HG02840 (cell line): ENCODE results near the gene CDCA8.

ENCODE experiments used
- ATAC-seq: cut with Tn5 transposase; IDR thresholded peaks from one replicate; pipeline ENCODE4 v1.9.1; 2021; ENCODE audit warnings: mild to moderate bottlenecking, moderate library complexity, moderate number of reproducible peaks; ENCODE audit not compliant: unreplicated experiment, low FRiP score

CDCA8 gene

DNA sequence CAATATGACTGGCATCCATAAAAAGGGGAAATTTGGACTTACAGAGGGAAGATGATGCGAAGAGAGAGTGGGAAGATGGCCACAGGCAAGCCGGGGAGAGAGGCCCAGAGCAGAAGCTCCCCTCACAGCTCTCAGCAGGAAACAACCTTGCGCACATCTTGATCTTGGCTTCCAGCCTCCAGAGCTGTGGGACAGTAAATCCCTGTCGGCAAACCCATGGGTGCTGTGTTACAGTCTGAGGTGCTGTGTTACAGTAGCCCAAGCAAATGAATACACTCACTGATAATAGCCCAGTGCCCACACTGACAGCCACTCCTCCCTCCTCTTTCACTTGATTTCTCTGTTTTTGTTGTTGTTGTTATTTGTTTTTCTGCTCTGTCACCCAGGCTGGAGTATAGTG is 22.4 kb downstream of the CDCA8 start:
- no peak for ATAC-seq

DNA sequence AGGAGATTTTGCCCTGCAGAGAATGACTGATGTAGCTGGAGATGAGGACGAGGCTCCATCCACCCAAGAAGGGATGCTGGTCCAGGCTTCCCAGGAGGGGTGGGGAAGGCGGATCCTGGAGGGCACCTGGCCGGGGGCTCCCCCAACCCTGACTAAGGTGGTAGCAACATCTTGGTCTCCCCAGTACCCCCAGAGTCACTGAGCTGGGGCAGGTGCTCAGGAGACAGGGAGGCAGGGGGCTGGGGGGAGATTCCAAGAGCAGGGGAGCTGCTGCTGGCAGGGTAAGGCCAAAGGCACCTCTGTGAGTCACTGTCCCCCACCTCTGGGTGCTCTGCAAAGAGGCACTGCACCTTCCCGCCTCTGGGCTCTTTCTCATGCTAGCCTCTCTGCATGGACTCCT is 24.0 kb downstream of the CDCA8 start:
- no peak for ATAC-seq

DNA sequence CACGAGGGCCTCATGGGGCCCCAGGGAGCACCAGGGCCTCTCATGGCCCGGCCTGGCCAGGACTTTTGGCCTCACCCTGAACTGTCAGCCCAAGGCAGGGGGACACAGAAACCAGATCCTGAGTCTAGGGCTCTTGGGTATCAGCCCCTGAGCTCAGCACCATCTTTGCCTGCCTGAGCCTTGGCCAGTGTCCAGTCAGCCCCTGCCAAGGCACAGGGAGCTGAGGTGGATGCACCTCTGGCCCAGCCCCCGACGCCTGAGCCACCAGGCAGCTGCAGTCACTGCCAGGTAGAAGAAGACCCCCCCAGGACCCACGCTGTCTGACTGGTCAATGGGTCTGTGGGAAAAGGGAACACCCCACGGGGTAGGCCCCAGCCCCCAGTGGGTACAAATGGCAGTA is 25.3 kb downstream of the CDCA8 start:
- no peak for ATAC-seq

- ATAC-seq = no peak
These were observed 26.0 kb downstream of the CDCA8 start for GRCh38 chr1:37718181-37718900.

DNA sequence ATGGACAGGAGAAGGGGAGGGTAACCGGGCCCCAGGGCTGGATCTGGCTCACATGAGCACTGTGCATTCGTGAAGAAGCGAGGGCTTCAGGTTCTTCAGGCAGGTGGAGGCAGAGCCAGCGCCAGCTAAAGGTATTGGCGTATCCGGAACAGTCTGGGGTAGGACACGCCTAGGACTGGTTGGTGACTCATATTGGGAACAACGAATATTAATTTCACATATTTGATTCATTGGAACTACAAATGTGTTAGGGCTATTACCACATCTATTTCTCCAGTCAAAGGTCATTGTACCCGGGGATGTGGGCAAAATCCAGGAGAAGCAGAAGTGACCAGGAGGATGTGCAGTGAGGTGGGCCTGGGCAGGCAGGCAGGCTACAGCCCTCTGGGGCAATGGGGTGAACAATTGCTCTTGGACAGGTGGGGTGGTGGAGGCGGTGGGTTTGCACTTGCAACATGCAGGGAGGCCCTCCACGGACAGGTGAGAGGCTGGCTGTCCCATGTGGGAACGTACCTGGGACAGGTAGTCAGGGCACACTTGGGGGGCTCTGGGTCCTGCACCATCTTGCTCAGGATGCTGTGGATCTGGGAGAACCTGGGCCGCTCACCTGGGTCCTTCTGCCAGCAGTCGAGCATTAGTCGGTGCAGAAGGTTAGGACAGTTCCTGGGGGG is 26.7 kb downstream of the CDCA8 start:
- no peak for ATAC-seq

DNA sequence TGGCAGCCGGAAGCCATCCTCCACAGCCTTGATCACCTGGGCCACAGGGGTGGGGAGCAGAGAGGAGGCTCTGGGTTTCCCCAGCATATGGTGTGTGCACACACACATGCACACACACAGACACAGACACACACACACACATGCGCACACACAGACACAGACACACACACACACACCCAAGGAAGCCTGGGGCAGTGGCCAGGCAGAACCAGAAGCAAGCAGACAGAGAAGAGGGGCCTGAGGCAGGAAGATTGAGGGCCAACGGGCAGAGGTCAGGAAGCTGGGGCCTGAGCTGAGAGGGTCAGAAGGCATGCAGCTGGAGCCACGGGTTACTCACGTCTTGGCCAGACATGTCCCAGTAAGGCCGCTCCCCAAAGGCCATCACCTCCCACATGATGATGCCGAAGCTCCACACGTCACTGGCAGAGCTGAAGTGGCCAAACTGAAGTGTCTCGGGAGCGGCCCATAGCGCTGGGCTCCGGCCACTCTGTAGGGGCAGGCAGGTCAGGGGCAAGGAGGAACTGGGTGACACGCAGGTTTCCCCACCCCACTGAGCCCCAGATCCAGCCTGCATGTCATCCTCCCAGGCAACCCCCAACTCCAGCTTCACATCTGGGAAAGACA is 27.4 kb downstream of the CDCA8 start:
- ATAC-seq = no peak

- ATAC-seq = no peak
These were observed 28.2 kb downstream of the CDCA8 start for GRCh38 chr1:37720231-37721130.

GRCh38 chr1:37721565-37721964 is 29.2 kb downstream of the CDCA8 start:
- ATAC-seq = no peak

DNA sequence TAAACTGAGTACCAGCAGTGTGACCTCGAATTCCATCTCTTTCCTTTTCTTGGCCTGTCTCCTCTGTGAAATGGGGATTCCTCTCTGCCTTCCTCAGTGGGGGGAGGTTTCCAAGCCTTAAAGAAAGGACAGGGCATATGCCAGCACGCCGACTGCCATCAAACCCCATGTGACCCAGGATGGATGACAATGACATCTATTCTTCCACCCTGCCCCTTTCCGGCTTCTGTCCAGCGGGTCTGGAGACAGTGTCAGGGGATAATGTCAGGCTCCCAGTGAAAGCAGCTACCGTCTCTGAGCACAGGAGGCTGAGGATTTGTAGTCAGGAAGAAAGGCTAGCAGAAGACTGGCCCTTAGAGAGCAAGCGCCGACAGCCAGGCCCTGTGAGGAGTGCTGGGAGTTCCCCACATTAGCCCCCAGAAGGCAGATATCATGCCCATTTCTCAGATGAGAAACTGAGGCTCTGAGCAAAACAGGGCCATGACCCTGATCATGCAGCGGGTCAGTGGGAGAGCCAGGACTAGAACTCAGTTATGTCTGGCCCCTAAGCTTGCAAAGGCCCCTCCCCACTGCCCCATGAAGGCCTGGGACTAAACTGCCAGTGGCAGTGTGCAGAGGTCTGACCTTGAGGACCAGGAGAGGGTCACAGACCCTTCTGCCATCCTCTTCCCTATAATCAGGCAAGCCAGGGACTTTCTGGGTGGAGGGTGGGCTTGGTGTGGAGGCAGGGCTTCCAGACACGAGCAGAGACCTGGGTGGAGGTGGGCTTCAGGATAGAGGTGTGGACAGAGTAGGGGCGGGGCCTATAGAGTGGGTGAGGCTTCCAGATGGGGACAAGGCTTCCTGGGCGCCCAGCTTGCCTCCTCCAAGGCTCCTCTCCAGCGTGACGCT is 30.1 kb downstream of the CDCA8 start:
- ATAC-seq = no peak

DNA sequence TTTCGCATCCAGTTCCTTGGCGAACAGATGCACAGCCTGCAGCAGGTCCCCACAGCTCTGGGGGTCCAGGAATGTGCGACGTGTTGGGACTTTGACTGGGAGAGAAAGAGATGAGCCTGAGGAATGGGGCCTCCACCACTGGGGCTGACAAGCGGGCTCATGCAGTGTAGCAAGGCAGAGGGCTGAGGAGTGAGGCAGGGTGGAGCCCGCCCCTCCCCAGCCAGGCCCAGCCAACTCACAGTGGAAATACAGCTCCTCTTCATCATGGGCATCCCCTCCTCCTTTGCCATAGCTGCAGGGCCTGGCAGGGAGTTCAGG is 30.7 kb downstream of the CDCA8 start:
- no peak for ATAC-seq

GRCh38 chr1:37723390-37724078 is 31.2 kb downstream of the CDCA8 start:
- ATAC-seq = no peak

DNA sequence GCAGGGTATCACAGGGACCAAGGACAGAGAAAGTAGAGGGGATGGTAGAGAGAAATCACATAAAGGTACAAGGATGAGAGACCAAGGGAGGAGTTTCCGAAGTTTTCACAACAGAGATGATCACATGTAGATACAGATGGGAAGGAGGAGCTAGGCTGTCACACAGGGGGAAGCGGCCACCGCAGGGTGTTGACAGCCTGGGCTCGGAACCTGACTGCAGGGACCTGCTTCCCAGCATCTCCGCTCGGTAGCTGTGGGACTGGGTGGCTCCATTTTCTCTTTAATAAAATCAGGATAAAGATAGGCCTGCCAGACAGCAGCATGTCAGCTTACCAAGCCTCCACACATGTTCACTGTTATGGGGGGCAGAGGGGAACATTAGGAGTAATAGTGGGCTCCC is 32.3 kb downstream of the CDCA8 start:
- no peak for ATAC-seq

DNA sequence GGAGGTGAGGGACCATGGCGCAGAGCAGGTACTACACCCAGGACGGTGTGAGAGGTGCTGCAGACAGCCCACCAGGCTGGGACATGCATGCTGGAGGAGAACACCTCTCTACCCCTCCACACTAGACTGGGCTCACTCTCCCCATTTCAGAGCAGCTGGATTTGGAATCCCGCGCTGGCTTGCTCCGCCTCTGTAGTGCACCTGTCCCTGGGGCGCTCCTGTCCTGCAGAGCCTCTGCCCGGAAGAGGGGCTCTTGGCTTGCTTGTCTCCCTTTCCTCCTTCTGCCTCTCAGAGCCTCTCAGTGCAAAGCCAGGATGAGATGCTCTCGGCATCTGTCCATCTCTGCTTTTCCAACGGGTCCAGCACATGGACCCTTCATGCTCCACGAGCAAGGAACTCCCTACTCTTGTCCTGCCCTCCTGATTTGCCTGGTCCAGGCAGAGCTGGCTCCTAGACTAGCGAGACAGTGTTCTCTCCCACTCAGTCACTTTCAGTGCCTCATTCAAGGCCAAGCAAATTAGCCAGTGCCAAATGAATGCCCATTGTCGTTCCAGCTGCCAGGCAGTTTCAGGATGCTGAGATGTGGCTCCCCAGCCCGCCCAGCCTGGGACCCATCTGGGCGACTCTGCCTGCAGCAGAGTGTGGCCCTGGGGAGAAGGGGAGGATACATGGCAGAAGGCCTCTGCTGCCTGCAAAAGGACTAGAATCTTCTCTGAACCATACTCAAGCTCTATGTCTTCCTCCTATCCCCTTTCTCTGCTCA is 33.7 kb downstream of the CDCA8 start:
- no peak for ATAC-seq

DNA sequence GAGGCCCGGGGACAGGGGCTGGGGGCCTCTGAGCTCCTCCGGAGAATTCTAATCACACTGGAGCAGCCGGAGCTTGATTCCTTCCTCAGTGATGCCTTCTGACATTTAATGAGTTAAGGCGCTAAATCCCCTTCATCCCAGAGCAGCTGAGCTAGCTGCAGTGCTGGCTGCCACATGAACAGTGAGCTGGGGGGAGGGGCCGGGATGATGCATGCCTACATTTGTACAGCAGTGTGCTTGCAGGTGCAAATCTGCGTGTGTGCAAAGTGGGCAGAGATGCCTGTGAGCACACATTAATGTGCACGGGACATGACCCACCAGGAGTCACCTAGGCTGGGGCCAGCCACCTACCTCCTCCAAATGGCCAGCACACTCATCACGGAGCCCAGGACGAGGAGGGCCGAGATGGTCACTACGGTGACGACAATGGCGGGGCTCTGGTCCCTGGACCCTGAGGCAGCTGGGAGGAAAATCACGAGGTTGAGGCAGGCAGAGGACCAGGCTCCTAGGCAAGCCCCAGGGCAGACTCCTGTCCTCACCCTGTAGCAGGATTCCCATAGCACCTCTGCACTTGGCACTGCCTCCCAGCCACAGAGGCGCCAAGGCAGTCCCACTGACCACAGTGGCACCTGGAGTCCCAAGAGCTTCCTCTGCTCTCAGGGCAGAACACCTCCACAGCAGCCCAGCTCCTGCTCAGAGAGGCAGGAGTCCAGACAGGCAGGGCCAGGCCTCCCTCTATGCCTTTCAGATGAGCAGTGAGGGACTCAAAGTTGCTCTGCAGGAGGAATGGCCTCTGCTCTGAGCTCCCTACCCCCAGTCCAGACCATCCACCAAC is 34.7 kb downstream of the CDCA8 start:
- ATAC-seq = no peak

GRCh38 chr1:37728416-37728815 is 36.1 kb downstream of the CDCA8 start:
- ATAC-seq = no peak

DNA sequence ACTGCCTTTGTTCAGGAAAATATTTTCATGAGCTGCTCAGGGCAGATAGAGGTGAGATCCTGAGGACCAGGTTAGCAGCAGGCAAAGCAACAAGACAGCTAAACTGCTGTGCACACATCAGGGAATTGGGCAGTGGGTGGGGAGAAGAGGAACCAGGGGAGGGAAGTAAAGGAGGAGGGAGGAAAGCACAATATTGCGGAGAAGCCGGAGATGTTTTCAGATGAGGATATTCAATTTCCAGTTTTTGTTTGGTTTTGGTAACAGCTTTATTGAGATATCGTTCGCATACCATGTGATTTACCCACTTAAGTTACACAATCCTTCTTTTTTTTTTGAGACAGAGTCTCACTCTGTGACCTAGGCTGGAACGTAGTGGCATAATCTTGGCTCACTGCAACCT is 38.1 kb downstream of the CDCA8 start:
- ATAC-seq = no peak

DNA sequence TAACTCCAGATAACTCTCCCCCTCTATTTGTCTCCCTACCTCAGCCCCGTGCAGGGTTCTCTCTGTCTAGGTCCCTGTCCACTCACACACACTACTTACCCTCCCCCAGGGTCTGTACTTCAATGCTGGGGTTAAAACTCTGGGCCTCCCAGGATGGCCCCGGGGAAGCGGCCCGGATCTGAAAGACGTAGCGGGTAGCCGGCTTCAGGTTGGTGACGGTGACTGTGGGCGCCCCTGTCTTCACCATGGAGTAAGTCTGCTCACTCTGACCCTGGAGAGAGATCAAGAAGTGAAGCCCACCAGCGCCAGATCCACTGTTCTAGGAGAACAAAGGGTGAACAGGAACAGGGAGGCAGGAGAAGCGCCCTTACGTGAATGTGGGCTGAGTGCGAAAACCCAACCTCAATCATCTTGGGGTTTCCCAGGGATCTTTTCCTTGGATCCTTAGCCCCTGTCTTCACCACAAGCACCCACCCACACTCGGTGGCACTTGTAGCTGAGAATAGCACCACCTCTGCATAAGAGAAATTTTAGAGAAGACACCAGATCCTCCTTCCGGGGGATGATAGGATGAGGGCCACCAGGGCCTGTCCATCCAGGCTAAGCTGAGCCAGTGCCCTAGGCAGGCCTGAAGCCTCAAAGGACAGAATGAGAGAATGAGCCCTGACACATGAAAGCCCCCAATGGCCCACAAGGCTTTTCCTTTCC is 39.1 kb downstream of the CDCA8 start:
- no peak for ATAC-seq
